Common myeloid progenitor, CD34-positive (primary cell): Measurements from ENCODE around the gene MTRF1L.
"Not testable (repeated sequence)": the region's sequence is repeated elsewhere in the genome, so short reads cannot be mapped to it uniquely, and the experiment has no call there.

ENCODE experiments used
- CTCF ChIA-PET: fragments of 350-600 bp; sonication (Branson Sonifier 250); formaldehyde crosslinking; loops from one replicate; lab custom pipeline; 2021; ENCODE audit warnings: antibody characterized with exemption; lab: Charles Lee
- POLR2A ChIA-PET: fragments of 350-600 bp; sonication (Branson Sonifier 250); formaldehyde crosslinking; loops from one replicate; lab custom pipeline; 2021; ENCODE audit warnings: antibody characterized with exemption; lab: Charles Lee
- DNase-seq, 3 donors: peaks; one replicate each; pipeline versions ENCODE4 v3.0.0 to v3.0.0-alpha.2; 2013
- H3K27ac ChIP-seq, 2 experiments: 1 replicate in 1 of 2; 2 replicates in 1 of 2; pipeline ENCODE4 v1.7.0; 2013; ENCODE audit warnings: inconsistent platforms in 2 of 2, low read length in 2 of 2, mild to moderate bottlenecking in 2 of 2, low read depth in 1 of 2, moderate library complexity in 1 of 2; ENCODE audit not compliant: severe bottlenecking in 2 of 2, insufficient read depth in 1 of 2, poor library complexity in 1 of 2
- H3K27me3 ChIP-seq, 5 experiments: replicated peaks in 2 of 5; 1 replicate in 3 of 5; 2 replicates in 2 of 5; pipeline versions ENCODE4 v1.6.1 to v1.7.0; 2013; ENCODE audit warnings: low read length in 4 of 5, mild to moderate bottlenecking in 2 of 5, moderate library complexity in 2 of 5, inconsistent platforms in 1 of 5; ENCODE audit not compliant: insufficient read depth in 5 of 5, control insufficient read depth in 4 of 5
- H3K36me3 ChIP-seq, 4 experiments: 1 replicate in 2 of 4; 2 replicates in 2 of 4; pipeline versions ENCODE4 v1.6.1 to v1.7.0; 2013; ENCODE audit warnings: low read length in 3 of 4, control low read depth in 1 of 4, mild to moderate bottlenecking in 1 of 4; ENCODE audit not compliant: control insufficient read depth in 4 of 4, insufficient read depth in 4 of 4
- H3K4me1 ChIP-seq, 4 experiments: 1 replicate in 3 of 4; 2 replicates in 1 of 4; pipeline versions ENCODE4 v1.6.1 to v1.7.1; 2013; ENCODE audit warnings: low read length in 3 of 4, mild to moderate bottlenecking in 3 of 4, control low read depth in 1 of 4, inconsistent platforms in 1 of 4, moderate library complexity in 1 of 4; ENCODE audit not compliant: control insufficient read depth in 4 of 4, insufficient read depth in 4 of 4; ENCODE audit errors: control extremely low read depth in 1 of 4
- H3K4me3 ChIP-seq, 7 experiments: 1 replicate in 4 of 7; 2 replicates in 3 of 7; pipeline versions ENCODE4 v1.5.1 to v1.7.0; 2013; ENCODE audit warnings: mild to moderate bottlenecking in 7 of 7, low read length in 6 of 7, moderate library complexity in 6 of 7, inconsistent platforms in 2 of 7, low read depth in 2 of 7, control low read depth in 1 of 7; ENCODE audit not compliant: insufficient read depth in 4 of 7, control insufficient read depth in 1 of 7; ENCODE audit errors: extremely low read depth in 1 of 7
- H3K9me3 ChIP-seq, 5 experiments: 1 replicate in 4 of 5; 2 replicates in 1 of 5; pipeline versions ENCODE4 v1.6.1 to v1.7.1; 2013; ENCODE audit warnings: low read length in 4 of 5, mild to moderate bottlenecking in 2 of 5, inconsistent platforms in 1 of 5, low read depth in 1 of 5, moderate library complexity in 1 of 5; ENCODE audit not compliant: control insufficient read depth in 4 of 5, insufficient read depth in 2 of 5; ENCODE audit errors: control extremely low read depth in 1 of 5
- WGBS: methylation state at CpG from one replicate; pipeline ENCODE4 v1.1.5; 2013; ENCODE audit not compliant: insufficient coverage; 5-methylcytosine and 5-hydroxymethylcytosine counted together

The MTRF1L gene

GRCh38 chr6:152976749-152977148 is 25.8 kb downstream of the MTRF1L start:
- H3K4me1 ChIP-seq = peaks cover 11 to 58% (median 39%) of the 10 kb centered on the region in 4 experiments
- 100% methylated on average over 1 of the region's 1 CpG for WGBS
- ChIA-PET CTCF (no interaction called here), POLR2A (no interaction called here)
- no peak for DNase-seq
- H3K36me3 ChIP-seq = peaks cover 4 to 45% (median 21%) of the 10 kb centered on the region in 4 experiments
- no peaks in the 10 kb centered on the region for H3K27me3 ChIP-seq
- no peak overlapping the region for H3K27ac ChIP-seq
- H3K9me3 ChIP-seq = no peaks in the 10 kb centered on the region
- H3K4me3 ChIP-seq = no peak overlapping the region

- Histone ChIP-seq H3K27ac (peak overlapping the region in 1 of 2 experiments; percentile 38), H3K4me3 (peak overlapping the region in 4 of 7 experiments; percentile 17 to 72 (median 51)), H3K36me3 (peaks cover 4 to 58% (median 27%) of the 10 kb centered on the region in 4 experiments), H3K27me3 (no peaks in the 10 kb centered on the region), H3K9me3 (no peaks in the 10 kb centered on the region), H3K4me1 (peaks cover 5 to 48% (median 33%) of the 10 kb centered on the region in 4 experiments)
- WGBS = 55% methylated on average over 2 of the region's 4 CpGs
- DNase-seq = peak; percentile 56 to 86 (median 80)
- CTCF ChIA-PET = no interaction called here
- POLR2A ChIA-PET = no interaction called here
These were observed 27.1 kb downstream of the MTRF1L start for GRCh38 chr6:152975204-152975915.

- POLR2A ChIA-PET = no interaction called here
- peak overlapping the region in 1 of 7 experiments; percentile 16 for H3K4me3 ChIP-seq
- 100% methylated on average over 1 of the region's 1 CpG for WGBS
- H3K27ac ChIP-seq = no peak overlapping the region
- H3K4me1 ChIP-seq = peaks cover 5 to 39% (median 25%) of the 10 kb centered on the region in 4 experiments
- no peaks in the 10 kb centered on the region for H3K27me3 ChIP-seq
- H3K36me3 ChIP-seq = peaks cover 11 to 69% (median 39%) of the 10 kb centered on the region in 4 experiments
- no peak for DNase-seq
- CTCF ChIA-PET = no interaction called here
- H3K9me3 ChIP-seq = peaks cover 0 to 1% (median 0%) of the 10 kb centered on the region in 5 experiments
These were observed 28.6 kb downstream of the MTRF1L start for GRCh38 chr6:152973916-152974315.

GRCh38 chr6:152969688-152970418 is 32.7 kb downstream of the MTRF1L start:
- H3K36me3 ChIP-seq = peaks cover 7 to 53% (median 37%) of the 10 kb centered on the region in 4 experiments
- no peak overlapping the region for H3K27ac ChIP-seq
- peaks cover 0 to 11% (median 4%) of the 10 kb centered on the region in 4 experiments for H3K4me1 ChIP-seq
- ChIA-PET POLR2A (no interaction called here), CTCF (no interaction called here)
- WGBS = 100% methylated on average over 3 of the region's 6 CpGs
- no peak for DNase-seq
- no peak overlapping the region for H3K4me3 ChIP-seq
- H3K9me3 ChIP-seq = peaks cover 0 to 1% (median 0%) of the 10 kb centered on the region in 5 experiments
- no peaks in the 10 kb centered on the region for H3K27me3 ChIP-seq

GRCh38 chr6:152966168-152966894 is 36.2 kb downstream of the MTRF1L start:
- H3K9me3 ChIP-seq, H3K27ac ChIP-seq, H3K4me1 ChIP-seq, POLR2A ChIA-PET, H3K4me3 ChIP-seq, DNase-seq, H3K27me3 ChIP-seq: not testable (repeated sequence)
- WGBS = 100% methylated on average over 2 of the region's 15 CpGs
- peaks cover 7 to 21% (median 16%) of the 10 kb centered on the region in 4 experiments for H3K36me3 ChIP-seq
- CTCF ChIA-PET = interaction anchor here (1.3 kb wide), 1 partner anchor 12 kb away, joined by 5 read pairs; no protein-coding TSS in a partner anchor

- ChIA-PET POLR2A (no interaction called here), CTCF (no interaction called here)
- H3K4me3 ChIP-seq = no peak overlapping the region
- no peak for DNase-seq
- no peaks in the 10 kb centered on the region for H3K4me1 ChIP-seq
- no peaks in the 10 kb centered on the region for H3K36me3 ChIP-seq
- H3K27me3 ChIP-seq = no peaks in the 10 kb centered on the region
- WGBS = 95% methylated on average over 22 of the region's 24 CpGs
- peaks cover 0 to 2% (median 0%) of the 10 kb centered on the region in 5 experiments for H3K9me3 ChIP-seq
- H3K27ac ChIP-seq = no peak overlapping the region
These were observed 43.2 kb downstream of the MTRF1L start for GRCh38 chr6:152959333-152959732.
